HepG2 (cell line): Measurements from ENCODE around the gene CDK2AP2. TPM values are rescaled to one million over a fixed set of nuclear protein-coding genes. Genes with fewer than 3 reads are reported as not detected.

Experiments
- ATAC-seq: fragments of 200-7000 bp; cut with Tn5 transposase; 3 replicates; pipeline ENCODE4 v1.9.1; 2020; ENCODE audit warnings: mild to moderate bottlenecking, moderate library complexity
- BruUV-seq: library from RNA; stranded (reverse); fragments of 400-500 nt; replicated peaks from 2 replicates; lab custom pipeline; 2021; lab: Mats Ljungman, UMichigan
- CTCF ChIA-PET: fragments of 300-600 bp; formaldehyde crosslinking; extraction: SDS; loops from one replicate; lab custom pipeline; 2021; ENCODE audit warnings: low total read pairs, inconsistent platforms, low intra/inter-chr PET ratio; lab: Yijun Ruan, JAX
- POLR2A ChIA-PET: fragments of 350-600 bp; sonication (Branson Sonifier 250); formaldehyde crosslinking; loops from one replicate; lab custom pipeline; 2020; ENCODE audit warnings: antibody characterized with exemption, inconsistent platforms; lab: Yijun Ruan, JAX
- DNase-seq: peaks from one replicate; pipeline ENCODE4 v3.0.0-alpha.2; 2015; ENCODE audit warnings: low spot score
- FAIRE-seq: peaks from 3 replicates; lab custom pipeline; 2011; peaks lifted over from hg19 to GRCh38; lab: Jason Lieb, UNC
- H2AFZ ChIP-seq: one replicate; pipeline ENCODE4 v1.6.1; 2011; ENCODE audit warnings: low read length, inconsistent platforms
- H3K27ac ChIP-seq: fragments of 300-600 bp; 3 replicates; pipeline ENCODE4 v1.8.0; 2011; ENCODE audit warnings: mixed run types, mild to moderate bottlenecking, mixed read lengths, low read length, inconsistent platforms; ENCODE audit not compliant: insufficient read depth; ENCODE audit errors: extremely low read length
- H3K27me3 ChIP-seq, 2 experiments: fragments of 200-600 bp in 1 of 2; 2 replicates in 1 of 2; 3 replicates in 1 of 2; pipeline versions ENCODE4 v1.6.0 to v1.8.0; 2011; ENCODE audit warnings: low read length in 2 of 2, mild to moderate bottlenecking in 2 of 2, moderate library complexity in 2 of 2, inconsistent platforms in 1 of 2; ENCODE audit not compliant: insufficient read depth in 2 of 2, control insufficient read depth in 1 of 2
- H3K36me3 ChIP-seq, 2 experiments: fragments of 200-600 bp in 1 of 2; replicated peaks in 1 of 2; 2 replicates in 1 of 2; 3 replicates in 1 of 2; pipeline versions ENCODE4 v1.5.1 to v1.8.0; 2011; ENCODE audit warnings: low read length in 2 of 2, inconsistent platforms in 1 of 2; ENCODE audit not compliant: insufficient read depth in 2 of 2, control insufficient read depth in 1 of 2
- H3K4me1 ChIP-seq: 2 replicates; pipeline ENCODE4 v1.5.1; 2012; ENCODE audit warnings: low read length, inconsistent platforms; ENCODE audit not compliant: insufficient read depth
- H3K4me2 ChIP-seq: 2 replicates; pipeline ENCODE4 v1.6.0; 2011; ENCODE audit warnings: low read depth, low read length, inconsistent platforms
- H3K4me3 ChIP-seq, 3 experiments: fragments of 200-600 bp in 1 of 3; sonication (generic), shearing (Covaris generic) in 1 of 3; replicated peaks in 1 of 3; 2 replicates each; pipeline ENCODE4 v1.5.1; 2011 to 2016; ENCODE audit warnings: low read length in 3 of 3, inconsistent platforms in 2 of 3, low read depth in 2 of 3, mild to moderate bottlenecking in 2 of 3, control low read depth in 1 of 3, mixed read lengths in 1 of 3; ENCODE audit not compliant: insufficient read depth in 1 of 3
- H3K79me2 ChIP-seq: one replicate; pipeline ENCODE4 v1.6.1; 2011; ENCODE audit warnings: low read length, inconsistent platforms; ENCODE audit not compliant: insufficient read depth
- H3K9ac ChIP-seq: 2 replicates; pipeline ENCODE4 v1.6.0; 2011; ENCODE audit warnings: mild to moderate bottlenecking, low read depth, low read length, inconsistent platforms; ENCODE audit not compliant: insufficient read depth
- H3K9me3 ChIP-seq: 2 replicates; pipeline ENCODE4 v1.5.1; 2012; ENCODE audit warnings: mild to moderate bottlenecking, low read length
- H4K20me1 ChIP-seq: 2 replicates; pipeline ENCODE4 v1.6.0; 2011; ENCODE audit warnings: inconsistent platforms, mild to moderate bottlenecking, low read length, moderate library complexity; ENCODE audit not compliant: insufficient read depth
- ATAD3A ChIP-seq: sonication (generic); formaldehyde crosslinking; IDR thresholded peaks from 2 replicates; pipeline ENCODE4 v1.4.0; 2020; ENCODE audit warnings: missing genetic modification reagents
- ELF1 ChIP-seq: sonication (generic); formaldehyde crosslinking; IDR thresholded peaks from 2 replicates; pipeline ENCODE4 v1.4.0; 2020; ENCODE audit warnings: missing genetic modification reagents
- FIP1L1 ChIP-seq: fragments of 200-400 bp; formaldehyde crosslinking; IDR thresholded peaks from 2 replicates; pipeline ENCODE4 v1.6.1; 2018; ENCODE audit warnings: low read depth, mild to moderate bottlenecking, low read length, moderate library complexity, borderline replicate concordance; ENCODE audit not compliant: insufficient read depth
- GFI1 ChIP-seq: sonication (generic); formaldehyde crosslinking; IDR thresholded peaks from 2 replicates; pipeline ENCODE4 v1.5.0; 2020; ENCODE audit warnings: missing genetic modification reagents, mild to moderate bottlenecking, borderline replicate concordance
- KMT2B ChIP-seq: IDR thresholded peaks from 2 replicates; pipeline ENCODE4 v1.6.1; 2016; ENCODE audit warnings: missing genetic modification reagents, missing compliant biosample characterization
- MBNL3 ChIP-seq: fragments of 250-450 bp; sonication (Bioruptor Pico); conservative IDR thresholded peaks from 2 replicates; pipeline ENCODE4 v1.8.0; 2022; ENCODE audit warnings: mild to moderate bottlenecking, inconsistent platforms
- NCOA5 ChIP-seq: sonication (generic); formaldehyde crosslinking; IDR thresholded peaks from 2 replicates; pipeline ENCODE4 v1.4.0; 2020; ENCODE audit warnings: missing genetic modification reagents
- PATZ1 ChIP-seq: sonication (generic); formaldehyde crosslinking; IDR thresholded peaks from 2 replicates; pipeline ENCODE4 v1.4.0; 2020; ENCODE audit warnings: missing genetic modification reagents
- TAF15 ChIP-seq: fragments of 200-400 bp; formaldehyde crosslinking; IDR thresholded peaks from one replicate; pipeline ENCODE4 v1.6.1; 2018; ENCODE audit warnings: mild to moderate bottlenecking, low read depth, low read length; ENCODE audit not compliant: poor library complexity, severe bottlenecking
- TFE3 ChIP-seq: IDR thresholded peaks from 2 replicates; pipeline ENCODE4 v1.6.1; 2016
- ZBTB38 ChIP-seq: sonication (generic); formaldehyde crosslinking; IDR thresholded peaks from 2 replicates; pipeline ENCODE4 v1.5.1; 2020; ENCODE audit warnings: mild to moderate bottlenecking, missing genetic modification reagents
- ZFP36 ChIP-seq: fragments of 150-350 bp; IDR thresholded peaks from 2 replicates; pipeline ENCODE4 v1.6.1; 2018; ENCODE audit warnings: borderline replicate concordance, low read length, low read depth; ENCODE audit not compliant: partially characterized antibody
- ZFX ChIP-seq: sonication (generic); formaldehyde crosslinking; IDR thresholded peaks from 2 replicates; pipeline ENCODE4 v1.4.0; 2020; ENCODE audit warnings: mild to moderate bottlenecking, low read depth, missing genetic modification reagents, moderate library complexity
- ZMYM4 ChIP-seq: sonication (generic); formaldehyde crosslinking; IDR thresholded peaks from 2 replicates; pipeline ENCODE4 v1.8.1; 2023; ENCODE audit warnings: mild to moderate bottlenecking, missing genetic modification reagents
- ZNF160 ChIP-seq: sonication (generic); formaldehyde crosslinking; IDR thresholded peaks from 2 replicates; pipeline ENCODE4 v1.8.0; 2022; ENCODE audit warnings: mild to moderate bottlenecking, inconsistent platforms, missing genetic modification reagents
- ZNF275 ChIP-seq: sonication (generic); formaldehyde crosslinking; IDR thresholded peaks from 2 replicates; pipeline ENCODE4 v1.8.0; 2022; ENCODE audit warnings: missing genetic modification reagents, mild to moderate bottlenecking, inconsistent platforms, borderline replicate concordance
- ZNF431 ChIP-seq: sonication (generic); formaldehyde crosslinking; IDR thresholded peaks from 2 replicates; pipeline ENCODE4 v1.9.0; 2022; ENCODE audit warnings: missing genetic modification reagents, low read depth, mild to moderate bottlenecking, borderline replicate concordance
- ZNF501 ChIP-seq: sonication (generic); formaldehyde crosslinking; IDR thresholded peaks from 2 replicates; pipeline ENCODE4 v1.5.1; 2020; ENCODE audit warnings: mild to moderate bottlenecking, moderate library complexity, missing genetic modification reagents
- ZNF747 ChIP-seq: sonication (generic); formaldehyde crosslinking; IDR thresholded peaks from 2 replicates; pipeline ENCODE4 v1.8.1; 2023; ENCODE audit warnings: missing genetic modification reagents, mild to moderate bottlenecking, borderline replicate concordance
- WGBS: methylation state at CpG from one replicate; pipeline ENCODE4 v1.1.6; 2017; ENCODE audit warnings: low lambda C conversion rate; 5-methylcytosine and 5-hydroxymethylcytosine counted together
- in situ Hi-C: cut with HindIII; loops from 2 replicates; pipeline ENCODE4 v1.10.0; 2017; ENCODE audit warnings: low pct_unique_long_range_greater_than_20kb; ENCODE audit not compliant: extremely low pct_ligation_motif_present
- intact Hi-C: fragments of 100-400 bp; cut with micrococcal nuclease; formaldehyde crosslinking; loops from one replicate; pipeline ENCODE4 v1.10.0; 2022; ENCODE audit not compliant: unreplicated experiment
- polyA plus RNA-seq, 8 experiments: library from polyadenylated mRNA; depleted of rRNA in 3 of 8; stranded (reverse) in 7 of 8; unstranded in 1 of 8; fragments of >200 nt; fragmentation: Illumina TruSeq in 4 of 8; extraction: Trizol in 4 of 8; gene quantifications; 2 replicates each; pipeline versions ENCODE4 v1.2.1 to v1.2.3, GENCODE V29; 2011 to 2016; ENCODE audit warnings: low read depth in 4 of 8, missing spikeins in 1 of 8, mixed read lengths in 1 of 8; ENCODE audit not compliant: insufficient read depth in 1 of 8
- total RNA-seq, 5 experiments: library from RNA; depleted of rRNA; stranded (reverse); fragments of >200 nt; fragmentation: Illumina TruSeq; extraction: Trizol; gene quantifications; 2 replicates each; pipeline ENCODE4 v1.2.3, GENCODE V29; 2016; ENCODE audit warnings: low read depth in 1 of 5

CDK2AP2 gene
- total and polyA plus RNA-seq, 2 of the 13 experiments (the other 11 are each of a cell fraction or from before 2014, with no cell fraction given): 15.0 to 23.2 TPM

- in situ Hi-C loops (loop anchor here (5.0 kb wide), 1 partner anchor 104 kb away; the partner anchor contains the start of genes PPP1CA and TBC1D10C), intact Hi-C loops (loop anchor here (1.0 kb wide), 1 partner anchor 116 kb away; no protein-coding TSS in a partner anchor)
- Histone ChIP-seq H3K4me1 (peaks cover 50% of the 10 kb centered on the region), H3K27me3 (no peaks in the 10 kb centered on the region), H3K79me2 (peaks cover 10% of the 10 kb centered on the region), H3K36me3 (no peaks in the 10 kb centered on the region), H3K27ac (peak overlapping the region; percentile 65), H2AFZ (no peak overlapping the region), H3K9ac (peak overlapping the region; percentile 48), H3K4me2 (peak overlapping the region; percentile 95), H4K20me1 (no peaks in the 10 kb centered on the region), H3K9me3 (no peaks in the 10 kb centered on the region), H3K4me3 (peak overlapping the region; percentile 54 to 91 (median 82); a peak in 5 of 6 replicates)
- peak; percentile 64 for FAIRE-seq
- POLR2A ChIA-PET: interaction anchor here (0.9 to 1.3 kb wide), 4 partner anchors 15 to 151 kb away, joined by 3 to 6 read pairs (median 4); partner anchors contain the start of genes AIP and PPP1CA
- CTCF ChIA-PET: interaction anchor here (0.7 to 2.2 kb wide), 4 partner anchors 104 to 155 kb away, joined by 3 to 18 read pairs (median 4); partner anchors contain the start of gene PPP1CA
- peak; percentile 69 for ATAC-seq
- DNase-seq: peak; percentile 80
- BruUV-seq: no TSS peak
- WGBS: 6% methylated on average over 9 of the region's 17 CpGs
- peak; percentile 56; the same call in 1 of the 2 replicates for TF ChIP-seq ZBTB38
- TF ChIP-seq ZNF501 (CRISPR knock-in tag): peak; percentile 62
- TF ChIP-seq ZNF275 (CRISPR knock-in tag): no peak
- no peak for TF ChIP-seq FIP1L1
- TF ChIP-seq MBNL3 (CRISPR knock-in tag): no peak
- peak; percentile 86 for TF ChIP-seq ZFX
- no peak for TF ChIP-seq ZNF160 (CRISPR knock-in tag)
- no peak for TF ChIP-seq ZNF747 (CRISPR knock-in tag)
- 0 out of 2 replicates have a peak, but pooled peaks have one; percentile 41 for TF ChIP-seq KMT2B
- TF ChIP-seq ATAD3A (CRISPR knock-in tag): no peak
- no peak for TF ChIP-seq ZNF431 (CRISPR knock-in tag)
- peak; percentile 40; the same call in 1 of the 2 replicates for TF ChIP-seq ZMYM4 (CRISPR knock-in tag)
- peak; percentile 46 for TF ChIP-seq PATZ1 (CRISPR knock-in tag)
- no peak; the same call in 1 of the 2 replicates for TF ChIP-seq TFE3 (CRISPR knock-in tag)
- no peak for TF ChIP-seq ZFP36
- no peak for TF ChIP-seq GFI1
- TF ChIP-seq ELF1 (CRISPR knock-in tag): peak; percentile 44; the same call in 1 of the 2 replicates
- no peak for TF ChIP-seq TAF15
- no peak for TF ChIP-seq NCOA5
These were observed 2.2 kb downstream of the CDK2AP2 start for GRCh38 chr11:67505605-67506396.
